Right kidney (tissue), 1 donor: ENCODE data around the gene B4GALT2.

Experiments
- DNase-seq: peaks from one replicate; pipeline ENCODE4 v3.0.0-alpha.2; 2016

B4GALT2 gene

GRCh38 chr1:44002606-44003157, 23.7 kb downstream of the B4GALT2 start:
- DNase-seq: no peak

DNA sequence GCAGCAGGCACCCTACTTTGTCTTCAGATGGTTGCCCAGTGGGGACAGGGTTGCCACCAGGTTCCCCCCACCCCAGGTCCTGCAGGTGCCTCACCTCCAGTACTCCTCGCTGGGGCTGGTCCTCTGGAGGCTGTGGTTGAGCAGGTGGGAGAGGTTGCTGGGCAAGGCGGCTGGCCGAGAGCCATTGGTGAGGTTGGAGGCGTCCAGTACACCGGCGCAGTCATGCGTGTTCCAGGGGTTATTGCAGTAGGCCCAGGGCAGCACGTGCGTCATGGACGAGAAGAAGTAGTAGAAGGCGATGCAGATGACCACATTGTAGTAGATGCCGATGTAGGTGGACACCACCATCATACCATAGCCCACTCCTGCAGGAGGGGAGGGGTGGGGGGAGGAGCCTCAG, 29.2 kb downstream of the B4GALT2 start:
- no peak for DNase-seq

GRCh38 chr1:44010935-44011471, 32.0 kb downstream of the B4GALT2 start:
- no peak for DNase-seq

- no peak for DNase-seq
Observed at GRCh38 chr1:44012404-44012803, 33.4 kb downstream of the B4GALT2 start.

GRCh38 chr1:44012941-44013609, 34.1 kb downstream of the B4GALT2 start:
- peak; percentile 46 for DNase-seq

- DNase-seq: no peak
Observed at GRCh38 chr1:44013949-44014348, 34.9 kb downstream of the B4GALT2 start.

GRCh38 chr1:44014365-44015104, 35.5 kb downstream of the B4GALT2 start:
- DNase-seq: no peak

DNA sequence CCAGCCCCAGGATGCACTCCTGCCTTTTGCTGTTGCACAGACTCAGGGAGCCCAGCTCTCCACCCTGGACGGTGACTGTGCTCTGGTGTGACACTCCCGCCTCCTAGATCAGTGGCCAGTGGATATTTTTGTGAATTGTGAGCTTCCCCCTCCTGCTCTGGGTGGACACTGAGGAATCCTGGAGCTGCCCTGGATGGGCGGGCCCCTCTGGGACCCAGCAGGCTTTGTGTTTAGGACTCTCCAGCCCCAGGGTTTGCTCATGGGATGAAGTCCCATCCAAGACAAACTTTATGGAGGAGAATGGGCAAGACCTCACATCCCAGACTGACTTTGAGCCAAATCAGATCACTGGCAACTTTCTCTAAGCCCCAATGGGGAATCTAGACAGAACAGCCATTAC, 36.2 kb downstream of the B4GALT2 start:
- no peak for DNase-seq

DNA sequence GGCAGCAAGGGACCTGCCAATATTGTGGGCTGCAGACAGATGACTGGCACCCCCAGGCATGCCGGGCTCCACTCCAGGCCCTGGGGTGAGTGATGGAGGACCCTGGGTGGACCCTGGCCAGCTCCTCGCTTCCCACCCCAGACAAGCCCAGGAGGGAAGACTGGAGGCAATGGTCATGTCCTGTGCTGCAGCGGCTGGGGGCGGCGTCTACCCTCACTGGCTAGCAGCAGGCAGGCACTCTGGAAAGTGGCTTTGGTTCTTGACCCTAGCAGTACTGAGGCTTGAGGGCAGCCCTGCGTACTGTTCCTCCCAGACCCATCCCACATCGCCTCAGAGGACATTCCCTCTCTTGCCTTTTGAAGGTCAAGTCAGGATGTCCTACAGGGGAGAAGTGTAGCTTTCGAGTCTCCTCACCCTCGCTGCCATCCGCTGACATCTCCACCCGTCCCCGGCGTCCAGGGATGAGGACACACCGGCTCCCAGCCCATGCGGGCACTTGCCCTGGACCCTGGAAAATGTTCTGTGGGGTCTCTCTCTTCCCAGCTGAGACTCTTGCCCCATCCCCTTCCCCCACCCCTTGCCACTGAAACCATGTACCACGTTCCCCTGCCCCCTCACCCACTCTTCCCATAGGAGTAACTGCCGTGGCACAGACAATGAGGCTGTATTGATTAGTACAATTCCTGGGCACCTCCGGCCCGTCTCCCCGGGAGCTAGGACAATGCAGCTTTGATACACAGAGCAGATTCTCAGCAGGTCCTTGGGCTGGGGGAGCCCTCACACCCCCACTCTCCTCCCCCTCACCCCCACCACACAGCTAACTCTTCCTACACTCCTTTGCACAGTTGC, 37.3 kb downstream of the B4GALT2 start:
- DNase-seq: no peak

DNA sequence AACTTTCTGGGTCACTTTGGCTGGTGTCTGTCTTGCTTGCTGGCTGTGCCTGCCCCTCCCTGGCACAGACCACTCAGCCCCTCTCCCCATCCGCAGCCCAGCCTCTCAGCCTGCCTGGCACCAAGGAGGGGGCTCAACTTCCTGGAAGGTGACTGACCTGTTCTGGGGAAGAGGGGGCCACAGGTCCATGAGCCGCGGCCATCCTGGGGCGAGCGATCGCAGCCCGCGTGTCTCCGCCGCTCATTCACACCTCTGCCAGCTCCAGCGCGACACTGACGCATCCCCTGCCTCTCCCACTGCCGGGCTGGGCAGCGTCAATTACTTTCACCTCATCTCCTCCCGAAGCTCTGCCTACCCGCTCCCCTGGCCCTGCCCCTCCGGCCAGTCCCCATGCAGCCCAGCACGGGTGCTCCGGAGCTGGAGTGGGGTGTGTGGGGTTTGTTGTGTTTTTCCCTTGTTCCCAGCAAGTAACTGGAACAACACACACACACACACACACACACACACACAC, 37.9 kb downstream of the B4GALT2 start:
- DNase-seq: no peak

DNA sequence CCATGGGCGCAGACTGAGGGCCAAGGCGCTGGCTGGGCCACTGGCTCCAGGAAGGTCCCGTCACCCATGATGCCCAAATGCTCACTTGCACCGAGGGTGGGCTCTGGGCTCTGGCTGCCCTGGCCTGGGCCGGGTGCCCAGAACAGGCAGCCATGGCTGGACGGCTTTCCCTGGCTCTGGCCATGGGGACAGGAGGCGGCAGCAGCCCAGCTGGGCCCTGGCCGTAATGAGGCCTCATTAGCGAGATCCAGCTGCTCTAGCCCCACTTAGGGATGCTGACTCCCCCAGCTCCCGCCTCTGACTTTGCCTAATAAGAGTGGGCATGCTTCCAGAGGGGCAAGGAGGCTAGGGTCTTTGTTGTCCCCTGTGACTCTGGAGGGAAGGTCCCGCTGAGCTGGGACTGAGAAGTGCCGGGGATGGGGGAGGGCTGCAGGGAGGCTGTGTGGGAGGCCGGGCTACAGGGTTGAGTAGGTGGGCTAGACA, 40.5 kb downstream of the B4GALT2 start:
- DNase-seq: no peak

DNA sequence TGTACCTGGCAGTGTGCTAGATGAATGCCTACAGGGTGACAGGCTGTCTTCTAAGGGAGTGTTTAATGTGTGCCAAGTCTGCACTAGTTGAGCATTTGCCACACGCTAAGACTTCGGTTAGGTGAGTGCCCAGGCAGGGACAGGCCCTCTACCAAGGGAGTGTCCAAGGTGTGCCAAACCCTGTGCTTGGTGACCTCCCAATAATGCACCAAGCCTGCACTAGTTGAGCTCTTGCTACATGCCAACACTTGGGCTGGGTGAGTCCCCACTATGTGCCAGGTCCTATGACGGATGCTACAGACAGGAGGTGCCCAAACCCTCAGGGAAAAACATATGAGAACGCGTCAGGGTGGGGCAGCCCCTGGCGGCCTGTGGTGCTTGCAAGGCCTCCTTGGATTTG, 41.5 kb downstream of the B4GALT2 start:
- DNase-seq: no peak

DNA sequence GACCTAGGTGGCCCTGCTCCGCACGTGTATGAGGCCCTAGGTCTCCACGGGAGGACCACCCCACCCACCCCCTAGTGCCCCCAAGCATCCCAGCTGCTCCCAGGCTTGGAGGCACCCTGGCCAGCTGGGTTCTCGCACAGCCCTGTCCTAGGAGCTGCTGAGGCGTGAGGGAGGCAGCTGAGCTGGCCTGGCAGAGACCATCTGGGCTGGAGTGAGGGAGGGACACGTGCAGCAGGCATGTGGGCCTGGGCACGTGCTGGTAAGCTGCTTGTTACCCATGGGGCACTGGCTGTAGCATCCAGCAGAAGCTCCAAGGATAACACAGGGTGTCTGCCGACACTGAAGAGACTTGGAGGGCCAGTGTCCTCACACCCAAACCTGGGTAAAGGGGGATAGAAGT, 42.1 kb downstream of the B4GALT2 start:
- DNase-seq: no peak

DNA sequence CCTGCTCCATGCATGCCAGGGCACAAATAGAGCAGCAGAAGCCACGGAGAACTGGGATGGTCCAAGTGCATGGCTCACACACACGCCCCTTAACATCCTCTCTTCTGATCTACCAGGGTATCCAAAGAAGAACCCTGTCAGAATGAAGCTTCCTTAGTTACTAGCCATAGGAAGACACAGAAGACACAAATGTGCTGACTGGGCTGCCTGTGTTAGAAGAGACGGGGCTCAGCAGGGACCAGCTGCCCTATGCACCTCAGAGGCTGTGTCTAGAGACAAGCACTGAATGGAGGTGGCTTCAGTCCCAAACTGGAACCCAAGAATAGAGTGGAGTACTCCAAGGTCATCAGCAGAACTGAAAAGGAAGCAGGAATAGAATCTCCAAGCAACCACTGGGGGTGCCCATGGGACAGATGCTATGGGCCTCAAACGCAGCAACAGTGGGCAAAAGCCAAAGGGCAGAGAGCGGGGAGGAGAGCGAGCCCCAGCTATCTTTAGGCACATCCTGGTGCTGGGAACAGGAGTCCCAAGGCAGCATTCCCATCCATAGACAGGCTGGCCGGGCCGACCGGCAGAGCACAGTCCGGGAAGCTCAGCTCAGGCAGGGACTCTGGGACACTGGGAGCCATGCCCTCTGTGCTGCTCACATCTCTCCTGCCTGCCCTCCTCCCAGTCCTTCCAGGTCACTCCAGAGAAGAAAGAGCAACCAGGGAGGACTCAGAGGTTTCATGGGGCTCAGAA, 42.7 kb downstream of the B4GALT2 start:
- DNase-seq: no peak

GRCh38 chr1:44024031-44024902, 45.3 kb downstream of the B4GALT2 start:
- DNase-seq: no peak

- DNase-seq: no peak
Observed at GRCh38 chr1:44024903-44025525, 46.0 kb downstream of the B4GALT2 start.

DNA sequence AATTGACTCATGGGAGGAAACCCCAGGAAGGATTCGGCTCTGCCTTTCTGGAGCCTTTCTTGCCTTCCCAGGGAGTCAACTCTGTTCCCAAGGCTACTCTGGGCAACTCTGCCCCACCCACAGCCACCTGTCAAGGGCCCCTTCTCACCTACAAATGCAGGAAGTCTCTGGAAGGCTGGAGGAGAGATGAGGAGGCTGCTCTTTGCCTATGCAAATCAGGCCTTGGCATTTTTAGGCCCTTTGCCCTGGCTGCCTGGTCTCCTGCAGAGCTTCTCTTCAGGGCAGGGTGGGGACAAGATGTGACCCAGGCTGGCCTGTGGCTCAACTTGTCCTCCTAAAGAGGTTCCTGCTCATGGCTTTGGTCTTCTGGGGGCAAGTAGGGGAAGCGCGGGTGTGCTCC, 46.8 kb downstream of the B4GALT2 start:
- no peak for DNase-seq

GRCh38 chr1:44027320-44027719, 48.3 kb downstream of the B4GALT2 start:
- no peak for DNase-seq

- peak; percentile 35 for DNase-seq
Observed at GRCh38 chr1:44029260-44029910, 50.4 kb downstream of the B4GALT2 start.
